Measurements from ENCODE around the gene CEACAM6.
"Not testable (repeated sequence)": the region's sequence is repeated elsewhere in the genome, so short reads cannot be mapped to it uniquely, and the experiment has no call there.

CEACAM6 gene

DNA sequence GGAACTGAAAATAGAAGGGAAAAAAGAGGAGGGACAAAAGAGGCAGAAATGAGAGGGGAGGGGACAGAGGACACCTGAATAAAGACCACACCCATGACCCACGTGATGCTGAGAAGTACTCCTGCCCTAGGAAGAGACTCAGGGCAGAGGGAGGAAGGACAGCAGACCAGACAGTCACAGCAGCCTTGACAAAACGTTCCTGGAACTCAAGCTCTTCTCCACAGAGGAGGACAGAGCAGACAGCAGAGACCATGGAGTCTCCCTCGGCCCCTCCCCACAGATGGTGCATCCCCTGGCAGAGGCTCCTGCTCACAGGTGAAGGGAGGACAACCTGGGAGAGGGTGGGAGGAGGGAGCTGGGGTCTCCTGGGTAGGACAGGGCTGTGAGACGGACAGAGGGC, 46.8 kb upstream of the CEACAM6 start, which contains the start of gene CEACAM5:
CEACAM5 (plus strand) TSS at position 146 of the 400 bp plus-strand sequence; CDS start at position 252, 106 bp downstream.
- Histone ChIP-seq H4K20me1 (ENCODE audit: insufficient read depth) (no peaks in the 10 kb centered on the region), H3K9ac (no peak within 1 kb of the TSS), H3K27me3 (ENCODE audit: insufficient read depth, low read depth) (peaks cover 63% of the 10 kb centered on the region), H3K36me3 (ENCODE audit: insufficient read depth) (no peaks in the 10 kb centered on the region), H3K27ac (no peak within 1 kb of the TSS), H3K4me1 (ENCODE audit: low read depth, poor library complexity, severe bottlenecking) (no peaks in the 10 kb centered on the region), H3K4me2 (no peak within 1 kb of the TSS), H2AFZ (ENCODE audit: low read depth) (no peak within 1 kb of the TSS), H3K4me3 (IDR thresholded peaks at IDR 0.05; ENCODE audit: insufficient read depth, low read depth, low read length) (no peak within 1 kb of the TSS), H3K79me2 (ENCODE audit: insufficient read depth, low read depth) (no peaks in the 10 kb centered on the region)
- TF ChIP-seq, protein P1, sequence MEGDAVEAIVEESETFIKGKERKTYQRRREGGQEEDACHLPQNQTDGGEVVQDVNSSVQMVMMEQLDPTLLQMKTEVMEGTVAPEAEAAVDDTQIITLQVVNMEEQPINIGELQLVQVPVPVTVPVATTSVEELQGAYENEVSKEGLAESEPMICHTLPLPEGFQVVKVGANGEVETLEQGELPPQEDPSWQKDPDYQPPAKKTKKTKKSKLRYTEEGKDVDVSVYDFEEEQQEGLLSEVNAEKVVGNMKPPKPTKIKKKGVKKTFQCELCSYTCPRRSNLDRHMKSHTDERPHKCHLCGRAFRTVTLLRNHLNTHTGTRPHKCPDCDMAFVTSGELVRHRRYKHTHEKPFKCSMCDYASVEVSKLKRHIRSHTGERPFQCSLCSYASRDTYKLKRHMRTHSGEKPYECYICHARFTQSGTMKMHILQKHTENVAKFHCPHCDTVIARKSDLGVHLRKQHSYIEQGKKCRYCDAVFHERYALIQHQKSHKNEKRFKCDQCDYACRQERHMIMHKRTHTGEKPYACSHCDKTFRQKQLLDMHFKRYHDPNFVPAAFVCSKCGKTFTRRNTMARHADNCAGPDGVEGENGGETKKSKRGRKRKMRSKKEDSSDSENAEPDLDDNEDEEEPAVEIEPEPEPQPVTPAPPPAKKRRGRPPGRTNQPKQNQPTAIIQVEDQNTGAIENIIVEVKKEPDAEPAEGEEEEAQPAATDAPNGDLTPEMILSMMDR (conservative IDR thresholded peaks at IDR 0.05; ENCODE audit: low read depth, low read length), result no peak

DNA sequence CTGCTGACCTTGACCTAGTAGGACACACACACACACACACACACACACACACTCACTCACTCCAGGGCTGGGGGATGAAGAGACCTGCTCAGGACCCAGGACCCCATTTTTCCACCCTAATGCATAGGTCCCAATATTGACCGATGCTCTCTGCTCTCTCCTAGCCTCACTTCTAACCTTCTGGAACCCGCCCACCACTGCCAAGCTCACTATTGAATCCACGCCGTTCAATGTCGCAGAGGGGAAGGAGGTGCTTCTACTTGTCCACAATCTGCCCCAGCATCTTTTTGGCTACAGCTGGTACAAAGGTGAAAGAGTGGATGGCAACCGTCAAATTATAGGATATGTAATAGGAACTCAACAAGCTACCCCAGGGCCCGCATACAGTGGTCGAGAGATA, 45.8 kb upstream of the CEACAM6 start:
- not testable (repeated sequence) for H3K4me1 ChIP-seq (ENCODE audit: low read depth, poor library complexity, severe bottlenecking); H3K4me2 ChIP-seq; H3K36me3 ChIP-seq (ENCODE audit: insufficient read depth); H3K27ac ChIP-seq; H4K20me1 ChIP-seq (ENCODE audit: insufficient read depth); H3K79me2 ChIP-seq (ENCODE audit: insufficient read depth, low read depth); H2AFZ ChIP-seq (ENCODE audit: low read depth); H3K9ac ChIP-seq; H3K4me3 ChIP-seq (IDR thresholded peaks at IDR 0.05; ENCODE audit: insufficient read depth, low read depth, low read length)
- H3K27me3 ChIP-seq (ENCODE audit: insufficient read depth, low read depth), result peaks cover 62% of the 10 kb centered on the region

DNA sequence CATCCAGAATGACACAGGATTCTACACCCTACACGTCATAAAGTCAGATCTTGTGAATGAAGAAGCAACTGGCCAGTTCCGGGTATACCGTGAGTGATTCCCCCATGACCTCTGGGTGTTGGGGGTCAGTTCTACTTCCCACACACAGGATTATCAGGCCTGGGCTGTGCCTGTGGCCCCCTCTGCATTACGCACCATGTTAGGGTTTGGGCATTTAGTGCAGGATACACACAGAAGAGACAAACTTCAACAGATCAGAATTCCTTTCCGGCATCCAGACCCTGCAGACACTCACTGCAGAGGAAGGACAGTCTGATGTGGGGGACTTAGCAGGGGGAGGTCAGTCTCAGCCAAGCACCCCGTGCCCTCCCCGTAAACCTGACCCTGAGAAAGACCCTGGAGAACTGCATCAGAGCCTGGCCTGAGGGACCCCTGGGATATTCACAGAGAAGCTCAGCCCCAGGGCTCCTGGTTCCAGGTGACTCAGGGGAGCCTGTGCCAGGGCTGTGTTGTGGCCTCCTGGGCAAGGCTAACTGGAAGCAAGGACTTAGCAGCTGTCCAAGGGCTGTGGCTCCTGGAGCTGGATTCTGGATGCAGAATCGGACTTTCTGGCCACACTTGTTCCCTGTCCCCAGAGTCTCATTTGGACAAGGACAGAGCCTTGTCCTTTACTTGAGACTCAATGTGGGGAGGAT, 45.2 kb upstream of the CEACAM6 start:
- Histone ChIP-seq H3K36me3 (ENCODE audit: insufficient read depth) (no peaks in the 10 kb centered on the region), H3K79me2 (ENCODE audit: insufficient read depth, low read depth) (no peaks in the 10 kb centered on the region), H3K27me3 (ENCODE audit: insufficient read depth, low read depth) (peaks cover 61% of the 10 kb centered on the region), H3K4me2 (no peak overlapping the region), H3K4me3 (IDR thresholded peaks at IDR 0.05; ENCODE audit: insufficient read depth, low read depth, low read length) (no peak overlapping the region), H3K9ac (no peak overlapping the region), H3K4me1 (ENCODE audit: low read depth, poor library complexity, severe bottlenecking) (no peaks in the 10 kb centered on the region), H2AFZ (ENCODE audit: low read depth) (no peak overlapping the region), H4K20me1 (ENCODE audit: insufficient read depth) (no peaks in the 10 kb centered on the region), H3K27ac (no peak overlapping the region)
- TF ChIP-seq, protein P1 (conservative IDR thresholded peaks at IDR 0.05; ENCODE audit: low read depth, low read length), result no peak

DNA sequence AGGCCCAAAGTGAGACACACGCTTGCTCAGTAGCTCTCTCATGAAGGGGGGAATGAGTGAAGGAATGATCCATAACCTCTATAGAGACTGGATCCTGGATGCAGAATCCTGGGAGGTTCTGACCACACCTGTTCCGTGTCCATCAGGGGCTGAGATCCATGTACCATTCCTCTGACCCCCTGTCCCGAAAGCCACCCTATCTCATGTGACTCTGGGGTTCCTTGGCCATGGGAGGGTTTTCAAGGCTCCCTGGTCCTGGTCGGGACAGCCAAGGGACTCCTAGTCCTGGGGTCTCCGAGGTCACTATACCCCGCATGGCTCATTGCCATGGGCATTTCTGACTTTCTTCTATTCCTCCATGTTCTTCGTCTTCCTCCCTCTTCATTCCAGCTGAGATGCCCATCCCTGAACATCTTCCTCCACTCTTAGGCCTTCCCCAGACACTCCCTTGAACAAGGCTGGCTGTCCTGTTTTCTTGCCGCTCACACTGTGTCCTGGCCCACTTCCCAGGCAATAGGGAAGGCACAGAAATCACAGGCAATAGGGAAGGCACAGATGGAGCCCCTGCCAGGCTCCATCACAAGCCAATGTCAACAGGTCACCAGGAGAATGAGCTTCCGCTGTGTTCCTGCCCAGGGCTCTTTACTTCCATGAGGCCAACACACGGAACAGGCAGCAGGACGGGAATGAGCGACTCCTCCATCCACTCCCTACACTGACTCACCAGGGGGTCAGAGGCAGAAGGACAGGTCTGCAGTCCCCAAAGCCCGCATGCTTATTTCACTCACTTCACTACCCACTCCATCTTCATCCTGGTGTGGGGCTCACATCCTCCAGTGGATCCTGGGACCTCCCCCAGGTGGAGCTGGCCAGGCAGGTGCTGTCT, 43.7 kb upstream of the CEACAM6 start:
- H3K9ac ChIP-seq, result no peak overlapping the region
- no peaks in the 10 kb centered on the region for H3K36me3 ChIP-seq (ENCODE audit: insufficient read depth)
- H3K4me3 ChIP-seq (IDR thresholded peaks at IDR 0.05; ENCODE audit: insufficient read depth, low read depth, low read length), result no peak overlapping the region
- no peaks in the 10 kb centered on the region for H3K79me2 ChIP-seq (ENCODE audit: insufficient read depth, low read depth)
- peaks cover 72% of the 10 kb centered on the region for H3K27me3 ChIP-seq (ENCODE audit: insufficient read depth, low read depth)
- H3K27ac ChIP-seq, result no peak overlapping the region
- H4K20me1 ChIP-seq (ENCODE audit: insufficient read depth), result no peaks in the 10 kb centered on the region
- no peak overlapping the region for H2AFZ ChIP-seq (ENCODE audit: low read depth)
- H3K4me2 ChIP-seq, result no peak overlapping the region
- TF ChIP-seq, protein P1 (conservative IDR thresholded peaks at IDR 0.05; ENCODE audit: low read depth, low read length), result no peak
- no peaks in the 10 kb centered on the region for H3K4me1 ChIP-seq (ENCODE audit: low read depth, poor library complexity, severe bottlenecking)

All from KMS-11 (cell line).